ENCODE results near the gene SHROOM3.

Gene SHROOM3

DNA sequence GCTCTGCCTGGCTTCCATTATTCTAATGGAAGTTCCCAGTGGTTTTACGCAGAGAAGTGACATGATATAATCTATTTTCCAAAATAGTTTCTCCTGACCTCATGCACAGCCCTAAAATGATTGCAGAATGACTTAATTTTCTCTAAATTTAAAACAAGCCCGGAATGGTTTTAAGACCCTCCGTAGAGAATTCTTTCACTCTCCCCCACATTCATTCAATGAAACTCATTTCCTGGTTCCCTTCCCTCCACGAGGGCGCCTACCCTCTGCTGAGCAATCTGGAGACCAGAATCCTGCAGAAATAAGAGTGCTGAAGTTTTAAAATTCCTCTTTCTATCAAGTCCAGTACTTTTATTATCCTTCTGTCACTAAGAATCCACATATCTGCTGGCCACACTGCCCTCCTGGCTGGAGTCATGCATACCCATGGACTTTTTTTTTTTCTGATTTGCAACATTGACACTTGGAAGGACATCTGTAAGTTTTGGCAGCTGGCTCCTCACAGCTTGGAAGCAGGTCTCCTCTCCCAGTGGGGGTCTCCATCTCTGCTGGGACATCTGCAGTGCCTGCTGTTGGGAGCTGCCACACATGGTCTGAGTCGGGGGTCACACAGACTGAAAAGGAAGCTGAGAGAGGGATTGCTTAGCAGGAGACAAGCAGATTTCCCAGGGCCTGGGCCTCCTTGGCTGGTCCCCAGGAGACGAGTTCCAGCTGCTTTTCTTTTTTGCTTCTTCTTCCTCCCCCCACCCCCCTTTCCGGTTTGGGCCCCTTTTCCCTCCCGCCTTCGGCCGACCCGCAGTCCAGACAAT, 376.8 kb downstream of the SHROOM3 start:
- DNase-seq (ENCODE audit: low read depth in 2 of 2): peak; percentile 72

DNA sequence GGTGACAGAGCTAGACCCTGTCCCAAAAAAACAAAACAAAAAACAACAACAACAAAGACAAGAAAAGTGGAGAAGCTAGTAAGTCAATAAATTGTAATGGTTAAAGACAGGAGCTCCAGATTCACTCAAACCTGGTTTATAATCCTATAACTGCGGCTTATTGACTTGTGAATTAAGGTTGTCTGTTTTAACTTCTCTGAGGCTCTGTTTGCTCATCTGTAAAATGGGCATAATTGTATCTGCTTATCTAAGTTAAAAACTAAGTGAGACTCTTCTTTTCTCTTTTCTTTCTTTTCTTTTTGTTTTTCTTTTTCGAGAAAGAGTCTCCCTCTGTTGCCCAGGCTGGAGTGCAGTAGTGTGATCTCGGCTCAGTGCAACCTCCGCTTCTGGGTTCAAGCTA, 378.0 kb downstream of the SHROOM3 start:
- DNase-seq (ENCODE audit: low read depth in 2 of 2): no peak

DNA sequence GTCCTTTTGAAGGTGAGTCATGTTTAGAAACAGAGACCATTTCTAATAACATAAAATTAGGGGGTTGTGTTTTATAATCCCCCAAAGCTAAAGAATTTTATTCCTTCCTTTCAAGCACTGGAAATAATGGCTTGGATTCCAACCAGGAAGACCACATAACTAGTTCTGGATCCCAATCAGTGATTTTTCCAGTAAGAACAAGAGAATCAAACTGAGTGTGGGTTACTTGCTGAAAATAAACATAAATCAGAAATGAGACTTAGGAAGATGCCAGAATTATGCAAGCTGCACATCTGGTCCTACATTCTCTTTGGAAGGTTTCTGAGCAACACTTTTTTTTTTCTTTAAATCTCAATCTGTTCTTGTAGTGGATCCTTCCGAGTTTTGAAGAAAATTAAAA, 386.6 kb downstream of the SHROOM3 start:
- DNase-seq (ENCODE audit: low read depth in 2 of 2): peak; percentile 97 to 98

DNA sequence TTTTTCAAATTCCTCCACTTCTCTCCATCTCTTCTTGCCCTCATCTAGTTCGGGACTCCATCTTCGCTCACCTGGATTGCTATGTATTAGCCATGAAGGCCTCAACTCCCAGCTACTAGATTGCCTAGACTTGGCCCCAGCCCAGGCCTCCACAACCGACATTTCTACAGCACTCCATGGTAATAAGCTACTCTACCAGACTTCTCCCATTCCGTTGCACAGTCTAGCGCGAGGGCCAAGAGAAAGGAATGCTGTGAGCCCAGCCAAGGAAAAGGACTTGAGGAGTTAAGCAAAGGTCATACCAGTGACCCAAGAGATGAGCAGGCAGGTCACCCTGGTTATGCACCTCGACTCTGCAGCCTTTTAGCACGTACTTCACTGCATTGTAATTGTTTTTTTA, 387.3 kb downstream of the SHROOM3 start:
- no peak for DNase-seq (ENCODE audit: low read depth in 2 of 2)

DNA sequence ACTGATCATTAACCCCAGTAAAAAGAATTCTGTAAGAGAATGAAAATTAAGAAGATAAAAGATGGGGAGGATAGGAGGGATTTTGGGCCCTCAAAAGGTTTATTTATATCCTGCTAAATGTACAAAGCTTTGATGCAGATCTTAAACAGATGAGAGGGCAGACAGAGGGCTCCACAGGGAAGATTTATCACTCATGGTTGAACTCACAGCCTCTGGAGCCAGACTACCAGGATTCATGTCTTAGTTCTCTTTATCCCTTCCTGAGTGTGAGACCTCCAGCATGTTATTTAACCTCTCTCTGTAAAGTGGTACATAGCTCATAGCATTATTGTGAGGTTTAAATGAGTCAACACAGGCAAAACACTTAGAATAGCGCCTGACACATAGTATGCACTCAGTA, 388.5 kb downstream of the SHROOM3 start:
- no peak for DNase-seq (ENCODE audit: low read depth in 2 of 2)

DNA sequence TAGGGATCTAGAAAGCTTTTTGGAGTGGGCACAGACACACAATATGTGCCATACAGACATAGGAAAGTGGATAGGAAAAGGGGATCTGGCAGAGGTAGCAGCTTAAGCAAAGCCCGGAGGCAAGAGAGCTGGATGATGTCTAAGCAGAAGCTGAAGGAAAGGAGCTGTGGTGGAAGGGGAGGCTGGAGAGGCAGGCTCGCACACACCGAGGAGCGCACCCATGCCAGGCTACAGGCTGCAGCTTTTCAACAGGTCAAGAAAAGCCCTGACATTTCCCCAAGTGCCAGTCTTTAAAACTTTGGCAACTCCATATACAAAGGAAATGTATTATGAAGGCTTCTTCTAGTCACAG, 395.6 kb downstream of the SHROOM3 start:
- no peak for DNase-seq (ENCODE audit: low read depth in 2 of 2)

DNA sequence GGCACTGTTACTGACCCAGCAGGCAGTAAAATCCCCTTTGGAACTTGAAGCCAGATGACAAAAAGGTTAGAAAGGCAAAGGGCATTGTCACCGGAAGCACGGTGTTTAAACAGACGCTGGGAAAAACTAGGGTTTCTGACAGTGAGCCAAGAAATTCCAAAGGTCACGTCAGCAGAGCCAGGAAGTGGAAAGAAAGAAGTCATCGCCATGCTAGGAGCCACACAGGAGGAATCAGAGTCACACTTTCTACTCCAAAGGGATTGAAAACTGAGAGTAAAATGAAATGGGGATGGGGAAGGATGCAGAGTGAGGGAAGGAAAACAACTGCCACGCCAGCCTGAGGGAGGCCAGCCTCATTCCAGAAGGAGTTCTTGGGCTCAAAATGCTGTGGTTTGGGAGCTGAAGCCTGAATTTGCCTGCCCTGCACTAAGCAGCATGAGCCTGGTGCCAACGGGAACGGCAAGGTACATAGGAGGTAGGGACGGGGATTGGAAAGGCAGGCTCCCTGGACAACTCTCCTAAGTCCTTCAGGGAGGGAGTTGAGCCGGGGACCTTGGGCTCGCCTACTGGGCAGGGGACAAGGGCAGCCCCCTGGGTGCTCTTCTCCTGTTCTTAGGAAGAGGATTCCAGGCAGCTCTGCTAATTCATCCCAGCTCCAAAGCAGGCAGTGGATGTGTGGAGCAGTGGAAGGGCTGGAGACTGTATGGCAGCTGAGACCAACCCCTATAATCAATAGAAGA, 396.1 kb downstream of the SHROOM3 start:
- DNase-seq (ENCODE audit: low read depth in 2 of 2): peak; percentile 48 to 49

DNA sequence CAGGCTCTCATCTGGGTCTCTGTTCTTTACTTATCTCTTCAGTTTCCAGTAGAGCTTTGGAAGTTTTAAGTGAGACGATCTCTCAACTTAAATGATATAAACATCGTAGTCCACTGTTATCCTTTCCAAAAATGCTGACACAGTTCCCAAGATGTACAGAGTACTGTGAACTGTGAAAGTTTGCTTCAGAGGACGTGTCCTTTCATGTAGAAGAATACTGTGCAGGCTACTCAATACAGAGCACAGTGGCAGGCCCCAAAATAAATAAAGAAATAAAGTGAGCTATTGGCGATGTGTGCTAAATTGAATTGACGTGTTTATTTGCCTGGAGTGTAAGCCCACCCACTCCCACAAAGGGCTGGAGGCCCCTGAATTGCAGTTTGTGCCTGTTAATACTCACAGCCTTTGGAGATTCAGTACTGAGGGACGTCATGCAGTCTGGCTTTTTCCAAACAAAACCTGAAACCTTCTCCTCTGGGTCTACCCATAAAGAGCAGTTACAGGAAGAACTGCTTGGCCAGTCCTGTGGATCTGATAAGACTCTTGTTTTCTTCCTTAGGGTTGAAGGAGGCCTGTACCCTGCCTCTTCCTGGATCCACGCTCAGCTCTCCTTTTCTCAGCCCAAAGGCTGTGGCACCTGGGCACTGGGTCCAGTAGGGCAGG, 396.8 kb downstream of the SHROOM3 start:
- DNase-seq (ENCODE audit: low read depth in 2 of 2): no peak
